ENCODE results near the gene NQO2. TPM values are rescaled to one million over a fixed set of nuclear protein-coding genes. Genes with fewer than 3 reads are reported as not detected.

Gene NQO2
- total and polyA plus RNA-seq, 10 of the 15 experiments (the other 5 are each of a cell fraction or from before 2014, with no cell fraction given) = 0.55 to 2.6 (median 0.80) TPM

GRCh38 chr6:3011158-3011557 is 11.5 kb downstream of the NQO2 start:
- no peaks in the 10 kb centered on the region for H3K4me1 ChIP-seq (ENCODE audit: control insufficient read depth, insufficient read depth, low read length)
- TF ChIP-seq BMI1 (IDR thresholded peaks at IDR 0.05; ENCODE audit: borderline replicate concordance) = no peak
- no peak for TF ChIP-seq ATF3 (IDR thresholded peaks at IDR 0.05; ENCODE audit: borderline replicate concordance, extremely low read depth, low read depth, low read length)
- TF ChIP-seq POLR2AphosphoS5 (IDR thresholded peaks at IDR 0.05; ENCODE audit: low read length) = no peak
- no peak for TF ChIP-seq NFXL1 (IDR thresholded peaks at IDR 0.05; ENCODE audit: borderline replicate concordance)
- TF ChIP-seq YY1 (IDR thresholded peaks at IDR 0.05; ENCODE audit: low read depth, low read length) = no peak
- TF ChIP-seq NR2C2 (IDR thresholded peaks at IDR 0.05; ENCODE audit: borderline replicate concordance, control insufficient read depth, insufficient read length, low read depth) = no peak
- no peak for TF ChIP-seq MEF2B (IDR thresholded peaks at IDR 0.05; ENCODE audit: partially characterized antibody, poor library complexity, severe bottlenecking)
- no peak for TF ChIP-seq ESRRA (IDR thresholded peaks at IDR 0.05; ENCODE audit: low read length)
- no peak overlapping the region for H3K4me3 ChIP-seq
- H3K79me2 ChIP-seq (ENCODE audit: control insufficient read depth, insufficient read depth, low read length) = no peaks in the 10 kb centered on the region
- ChIA-PET POLR2A (no interaction called here), RAD21 (ENCODE audit: unreplicated experiment) (no interaction called here), CTCF (no interaction called here), SMC1A (ENCODE audit: uncharacterized antibody, unreplicated experiment) (interaction anchor here (1.3 kb wide), 1 partner anchor 55 kb away, joined by 3 read pairs; no protein-coding TSS in a partner anchor)
- FAIRE-seq (no peak), ATAC-seq (no peak), DNase-seq (ENCODE audit: low read depth, low spot score) (no peak)
- no peaks in the 10 kb centered on the region for H4K20me1 ChIP-seq (ENCODE audit: control insufficient read depth, insufficient read depth)
- H3K9ac ChIP-seq (ENCODE audit: control insufficient read depth, insufficient read depth, low read length) = no peak overlapping the region
- BruUV-seq (replicated peaks) = no TSS peak
- H3K9me3 ChIP-seq (replicated peaks; ENCODE audit: control insufficient read depth, insufficient read depth, low read length) = peaks cover 12% of the 10 kb centered on the region; the same call in 2 of the 3 replicates
- no peaks in the 10 kb centered on the region for H3K36me3 ChIP-seq (ENCODE audit: control insufficient read depth in 2 of 2, insufficient read depth in 2 of 2, low read length in 1 of 2)
- no peak overlapping the region for H3K4me2 ChIP-seq (ENCODE audit: control insufficient read depth, insufficient read depth)
- no peak overlapping the region for H2AFZ ChIP-seq (ENCODE audit: control insufficient read depth, low read depth, low read length)
- intact Hi-C loops (cut with micrococcal nuclease; ENCODE audit: unreplicated experiment) = no loop called here
- no peak overlapping the region for H3K27ac ChIP-seq (ENCODE audit: control insufficient read depth, insufficient read depth)
- no peaks in the 10 kb centered on the region for H3K27me3 ChIP-seq (replicated peaks in 1 of 2; ENCODE audit: control insufficient read depth in 2 of 2, insufficient read depth in 2 of 2, low read length in 1 of 2)
- in situ Hi-C loops (cut with MboI) = no loop called here

GRCh38 chr6:3011592-3011991 is 11.9 kb downstream of the NQO2 start:
- BruUV-seq (replicated peaks) = no TSS peak
- SMC1A ChIA-PET (ENCODE audit: uncharacterized antibody, unreplicated experiment) = no interaction called here
- Histone ChIP-seq H3K9ac (ENCODE audit: control insufficient read depth, insufficient read depth, low read length) (no peak overlapping the region), H3K27me3 (replicated peaks in 1 of 2; ENCODE audit: control insufficient read depth in 2 of 2, insufficient read depth in 2 of 2, low read length in 1 of 2) (no peaks in the 10 kb centered on the region), H3K4me3 (no peak overlapping the region), H3K4me2 (ENCODE audit: control insufficient read depth, insufficient read depth) (no peak overlapping the region), H4K20me1 (ENCODE audit: control insufficient read depth, insufficient read depth) (no peaks in the 10 kb centered on the region), H2AFZ (ENCODE audit: control insufficient read depth, low read depth, low read length) (no peak overlapping the region), H3K27ac (ENCODE audit: control insufficient read depth, insufficient read depth) (no peak overlapping the region), H3K4me1 (ENCODE audit: control insufficient read depth, insufficient read depth, low read length) (no peaks in the 10 kb centered on the region), H3K79me2 (ENCODE audit: control insufficient read depth, insufficient read depth, low read length) (no peaks in the 10 kb centered on the region), H3K9me3 (replicated peaks; ENCODE audit: control insufficient read depth, insufficient read depth, low read length) (peaks cover 12% of the 10 kb centered on the region; the same call in 2 of the 3 replicates), H3K36me3 (ENCODE audit: control insufficient read depth in 2 of 2, insufficient read depth in 2 of 2, low read length in 1 of 2) (no peaks in the 10 kb centered on the region)
- ATAC-seq = no peak
- no peak for DNase-seq (ENCODE audit: low read depth, low spot score)
- CTCF ChIA-PET = no interaction called here
- no peak for FAIRE-seq
- POLR2A ChIA-PET = no interaction called here
- in situ Hi-C loops (cut with MboI) = no loop called here
- RAD21 ChIA-PET (ENCODE audit: unreplicated experiment) = no interaction called here
- intact Hi-C loops (cut with micrococcal nuclease; ENCODE audit: unreplicated experiment) = no loop called here
- TF ChIP-seq CHD1 (IDR thresholded peaks at IDR 0.05; ENCODE audit: low read depth, low read length) (no peak), CEBPB (IDR thresholded peaks at IDR 0.05; ENCODE audit: borderline replicate concordance in 1 of 2, low read depth in 2 of 2, low read length in 2 of 2) (no peak), USF2 (IDR thresholded peaks at IDR 0.05; ENCODE audit: borderline replicate concordance, low read depth, low read length) (no peak), IKZF2 (IDR thresholded peaks at IDR 0.05) (no peak), ZNF687 (IDR thresholded peaks at IDR 0.05) (no peak), CREM (IDR thresholded peaks at IDR 0.05; ENCODE audit: low read depth) (no peak), RAD21 (IDR thresholded peaks at IDR 0.05; ENCODE audit: insufficient read depth, low read depth, low read length) (no peak)
